Parathyroid adenoma (tissue), 2 donors: ENCODE results near the gene SLC1A7.

Experiments used
- H2AFZ ChIP-seq: fragments of 300-600 bp; sonication (generic); one replicate; pipeline ENCODE4 v1.7.0; 2017; ENCODE audit warnings: antibody characterized with exemption, mild to moderate bottlenecking
- H3K27ac ChIP-seq: fragments of 300-600 bp; sonication (generic); one replicate; pipeline ENCODE4 v1.7.0; 2017
- H3K27me3 ChIP-seq: fragments of 300-600 bp; sonication (generic); one replicate; pipeline ENCODE4 v1.7.0; 2017; ENCODE audit warnings: low read length; ENCODE audit not compliant: control insufficient read depth, insufficient read depth
- H3K36me3 ChIP-seq: fragments of 300-600 bp; sonication (generic); one replicate; pipeline ENCODE4 v1.7.0; 2017; ENCODE audit warnings: low read length; ENCODE audit not compliant: control insufficient read depth, insufficient read depth
- H3K4me1 ChIP-seq: fragments of 300-600 bp; sonication (generic); one replicate; pipeline ENCODE4 v1.7.0; 2017; ENCODE audit warnings: control low read depth
- H3K4me2 ChIP-seq: fragments of 300-600 bp; sonication (generic); one replicate; pipeline ENCODE4 v1.7.0; 2017; ENCODE audit warnings: low read length
- H3K4me3 ChIP-seq: fragments of 300-600 bp; sonication (generic); one replicate; pipeline ENCODE4 v1.7.0; 2017; ENCODE audit warnings: low read depth, low read length
- H3K79me2 ChIP-seq: fragments of 300-600 bp; sonication (generic); one replicate; pipeline ENCODE4 v1.7.0; 2017; ENCODE audit warnings: control low read depth
- H3K9ac ChIP-seq: fragments of 300-600 bp; sonication (generic); one replicate; pipeline ENCODE4 v1.7.0; 2017; ENCODE audit warnings: mild to moderate bottlenecking
- H3K9me3 ChIP-seq: fragments of 300-600 bp; sonication (generic); one replicate; pipeline ENCODE4 v1.7.0; 2017; ENCODE audit warnings: low read length; ENCODE audit not compliant: control insufficient read depth
- TF ChIP-seq, protein P1 (sequence below): fragments of 300-600 bp; sonication (generic); IDR thresholded peaks from one replicate; pipeline ENCODE4 v1.7.0; 2017; ENCODE audit warnings: antibody characterized with exemption, mild to moderate bottlenecking
- donor health status: primary hyperparathyroidism.

SLC1A7 gene

DNA sequence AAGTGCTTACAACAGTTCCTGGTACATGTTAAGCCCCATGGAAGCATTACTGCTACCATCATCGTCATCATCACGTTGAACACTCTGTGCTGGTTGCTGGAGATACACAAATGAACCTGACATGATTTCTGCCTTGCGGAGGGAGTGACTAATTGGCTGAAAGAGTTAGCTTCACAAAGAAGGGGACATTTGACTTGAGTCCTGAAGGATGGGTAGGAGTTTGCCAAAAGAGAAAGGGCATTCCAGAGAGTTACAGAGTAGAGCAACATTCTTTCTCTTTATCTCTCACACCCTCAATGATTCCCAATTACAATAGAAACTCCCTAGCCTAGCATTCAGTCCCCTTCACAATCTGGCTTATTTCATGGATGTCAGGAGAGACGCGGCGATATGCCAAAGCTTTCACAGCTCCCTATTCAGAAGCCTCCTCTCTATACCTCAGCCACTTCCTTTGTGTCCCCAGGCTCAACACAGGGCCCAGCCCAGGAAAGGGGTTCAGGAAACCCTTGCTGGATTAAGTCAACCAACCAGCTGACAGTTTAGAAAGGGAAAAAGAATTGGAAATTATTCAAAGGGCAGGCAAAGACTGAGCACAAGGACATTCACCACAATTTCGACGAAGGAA lies 38.0 kb downstream of the SLC1A7 start:
- Histone ChIP-seq H3K27ac (no peak overlapping the region), H3K36me3 (no peaks in the 10 kb centered on the region), H3K9ac (no peak overlapping the region), H2AFZ (no peak overlapping the region), H3K79me2 (no peaks in the 10 kb centered on the region), H3K27me3 (no peaks in the 10 kb centered on the region), H3K4me1 (no peaks in the 10 kb centered on the region), H3K4me2 (no peak overlapping the region), H3K9me3 (no peaks in the 10 kb centered on the region), H3K4me3 (no peak overlapping the region)
- TF ChIP-seq, protein P1, sequence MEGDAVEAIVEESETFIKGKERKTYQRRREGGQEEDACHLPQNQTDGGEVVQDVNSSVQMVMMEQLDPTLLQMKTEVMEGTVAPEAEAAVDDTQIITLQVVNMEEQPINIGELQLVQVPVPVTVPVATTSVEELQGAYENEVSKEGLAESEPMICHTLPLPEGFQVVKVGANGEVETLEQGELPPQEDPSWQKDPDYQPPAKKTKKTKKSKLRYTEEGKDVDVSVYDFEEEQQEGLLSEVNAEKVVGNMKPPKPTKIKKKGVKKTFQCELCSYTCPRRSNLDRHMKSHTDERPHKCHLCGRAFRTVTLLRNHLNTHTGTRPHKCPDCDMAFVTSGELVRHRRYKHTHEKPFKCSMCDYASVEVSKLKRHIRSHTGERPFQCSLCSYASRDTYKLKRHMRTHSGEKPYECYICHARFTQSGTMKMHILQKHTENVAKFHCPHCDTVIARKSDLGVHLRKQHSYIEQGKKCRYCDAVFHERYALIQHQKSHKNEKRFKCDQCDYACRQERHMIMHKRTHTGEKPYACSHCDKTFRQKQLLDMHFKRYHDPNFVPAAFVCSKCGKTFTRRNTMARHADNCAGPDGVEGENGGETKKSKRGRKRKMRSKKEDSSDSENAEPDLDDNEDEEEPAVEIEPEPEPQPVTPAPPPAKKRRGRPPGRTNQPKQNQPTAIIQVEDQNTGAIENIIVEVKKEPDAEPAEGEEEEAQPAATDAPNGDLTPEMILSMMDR: no peak

DNA sequence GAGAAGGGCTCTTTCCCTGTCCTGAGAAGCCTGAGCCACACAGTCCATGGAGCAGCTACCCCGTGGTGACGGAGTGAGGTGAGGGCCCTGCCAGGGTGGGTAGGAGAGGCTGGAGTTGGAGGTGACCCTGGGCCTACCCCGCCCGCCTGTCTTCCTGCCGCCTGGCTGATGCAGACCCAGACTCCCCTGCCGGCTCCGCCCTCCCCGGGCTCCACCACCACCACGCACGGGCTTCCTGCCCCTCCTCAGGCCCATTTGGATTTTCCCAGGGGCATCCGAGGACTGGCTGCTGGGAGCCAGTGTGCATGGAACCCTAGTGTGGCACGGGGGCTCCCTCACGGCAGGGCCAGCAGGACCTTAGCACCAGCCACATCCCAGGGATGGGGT lies 47.9 kb downstream of the SLC1A7 start:
- no peak overlapping the region for H2AFZ ChIP-seq
- H3K4me2 ChIP-seq: no peak overlapping the region
- TF ChIP-seq, protein P1: no peak
- H3K4me1 ChIP-seq: no peaks in the 10 kb centered on the region
- no peak overlapping the region for H3K9ac ChIP-seq
- no peaks in the 10 kb centered on the region for H3K36me3 ChIP-seq
- no peak overlapping the region for H3K4me3 ChIP-seq
- H3K9me3 ChIP-seq: no peaks in the 10 kb centered on the region
- H3K27me3 ChIP-seq: no peaks in the 10 kb centered on the region
- H3K27ac ChIP-seq: no peak overlapping the region
- no peaks in the 10 kb centered on the region for H3K79me2 ChIP-seq

DNA sequence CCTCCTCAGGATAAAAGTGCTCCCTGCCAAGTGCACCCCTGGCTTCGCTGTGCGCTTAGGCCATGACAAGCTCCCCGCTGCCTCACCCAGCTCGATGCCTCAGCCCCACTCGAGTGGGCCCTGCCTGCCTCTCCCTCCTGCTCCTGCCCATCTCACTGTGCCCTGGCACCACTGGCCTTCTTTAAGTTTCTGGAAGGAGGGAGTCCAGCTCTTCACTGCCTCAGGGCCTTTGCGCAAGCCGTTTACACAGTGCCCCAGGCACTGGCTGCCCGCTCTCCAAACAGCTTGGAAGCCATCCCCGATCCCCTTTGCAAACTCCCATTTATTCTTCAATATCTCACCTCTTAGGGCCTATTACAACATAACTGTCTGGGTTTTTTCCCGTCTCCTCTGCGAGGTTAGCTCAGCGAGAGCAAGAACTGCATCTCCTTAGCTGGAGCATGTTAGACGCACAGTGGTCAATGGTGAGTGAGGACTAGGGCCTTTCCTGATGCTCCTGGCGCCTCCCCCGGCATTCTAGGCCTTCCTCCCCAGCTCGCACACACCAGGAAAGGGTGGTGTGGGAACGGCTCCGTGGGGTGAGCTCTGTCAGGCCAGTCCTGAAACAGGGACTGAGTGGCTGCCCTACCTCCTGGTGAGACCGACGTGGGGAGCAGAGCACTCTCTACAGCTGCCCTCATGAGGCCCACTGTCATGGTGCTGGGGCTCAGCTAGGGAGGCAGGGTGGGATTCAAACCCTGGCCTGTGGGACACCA lies 48.5 kb downstream of the SLC1A7 start:
- no peak overlapping the region for H3K4me2 ChIP-seq
- no peak overlapping the region for H3K9ac ChIP-seq
- H3K4me1 ChIP-seq: no peaks in the 10 kb centered on the region
- TF ChIP-seq, protein P1: no peak
- H2AFZ ChIP-seq: no peak overlapping the region
- no peaks in the 10 kb centered on the region for H3K36me3 ChIP-seq
- no peak overlapping the region for H3K4me3 ChIP-seq
- H3K9me3 ChIP-seq: no peaks in the 10 kb centered on the region
- H3K27ac ChIP-seq: no peak overlapping the region
- no peaks in the 10 kb centered on the region for H3K79me2 ChIP-seq
- H3K27me3 ChIP-seq: no peaks in the 10 kb centered on the region

DNA sequence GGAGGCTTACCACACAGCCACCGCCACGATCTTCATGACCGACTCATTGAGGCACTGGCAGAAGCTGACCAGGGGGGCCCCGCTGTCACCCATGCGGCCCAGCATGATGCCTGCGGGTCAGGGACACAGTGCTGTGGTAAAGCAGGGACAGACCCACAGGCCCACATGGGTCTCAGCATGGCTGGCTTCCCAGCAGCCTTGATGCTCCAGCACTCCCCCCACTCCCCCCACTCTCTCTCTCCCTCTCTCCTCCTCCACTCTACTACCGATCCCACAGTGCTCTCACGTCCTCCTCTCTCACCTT lies 49.0 kb downstream of the SLC1A7 start:
- no peaks in the 10 kb centered on the region for H3K4me1 ChIP-seq
- no peak overlapping the region for H3K4me3 ChIP-seq
- H3K9me3 ChIP-seq: no peaks in the 10 kb centered on the region
- H2AFZ ChIP-seq: no peak overlapping the region
- no peaks in the 10 kb centered on the region for H3K27me3 ChIP-seq
- H3K27ac ChIP-seq: no peak overlapping the region
- H3K79me2 ChIP-seq: no peaks in the 10 kb centered on the region
- H3K36me3 ChIP-seq: no peaks in the 10 kb centered on the region
- H3K4me2 ChIP-seq: no peak overlapping the region
- no peak overlapping the region for H3K9ac ChIP-seq
- TF ChIP-seq, protein P1: no peak
